DMS79 treated with DMSO at 0.1 percent for 48 hours (cell line): ENCODE measurements around the gene FAM120C.

ENCODE experiments used
- DNase-seq: peaks from one replicate; lab custom pipeline; 2025; lab: John Stamatoyannopoulos, UW

Gene FAM120C

GRCh38 chrX:54043056-54043455, 140.0 kb downstream of the FAM120C start:
- no peak for DNase-seq

- peak; percentile 19 for DNase-seq
These were observed 140.4 kb downstream of the FAM120C start for GRCh38 chrX:54042609-54043021.

- DNase-seq = peak; percentile 24
These were observed 152.7 kb downstream of the FAM120C start for GRCh38 chrX:54030329-54030728.

- peak; percentile 82 for DNase-seq
These were observed 153.4 kb downstream of the FAM120C start for GRCh38 chrX:54029529-54030143.

GRCh38 chrX:54024350-54024749, 158.7 kb downstream of the FAM120C start:
- DNase-seq = no peak
